A549 (cell line): ENCODE results near the gene CASP3.

Experiments used
- CHD2 ChIP-seq: fragments of 150-350 bp; IDR thresholded peaks from 2 replicates; pipeline ENCODE4 v1.6.1; 2014; ENCODE audit warnings: low read length; ENCODE audit not compliant: partially characterized antibody
- CTCF ChIP-seq: fragments of >200 bp; sonication (Bioruptor Twin); formaldehyde crosslinking; IDR thresholded peaks from 3 replicates; pipeline ENCODE4 v1.5.1; 2016
- FOXS1 ChIP-seq: fragments of 250-450 bp; sonication (Bioruptor Pico); IDR thresholded peaks from 2 replicates; pipeline ENCODE4 v1.5.0; 2020; ENCODE audit warnings: mild to moderate bottlenecking, moderate library complexity
- HDAC2 ChIP-seq: fragments of 200-600 bp; sonication (generic); IDR thresholded peaks from 2 replicates; pipeline ENCODE4 v1.6.1; 2016
- JUNB ChIP-seq: fragments of >200 bp; sonication (Bioruptor Twin); formaldehyde crosslinking; IDR thresholded peaks from 2 replicates; pipeline ENCODE4 v1.6.1; 2016
- KDM1A ChIP-seq: fragments of 200-600 bp; sonication (generic); IDR thresholded peaks from 2 replicates; pipeline ENCODE4 v1.6.1; 2016; ENCODE audit warnings: low read depth, mild to moderate bottlenecking
- KDM5A ChIP-seq: fragments of 200-600 bp; sonication (generic); IDR thresholded peaks from 2 replicates; pipeline ENCODE4 v1.6.1; 2016; ENCODE audit warnings: antibody characterized with exemption, mild to moderate bottlenecking
- POLR2A ChIP-seq: IDR thresholded peaks from 2 replicates; pipeline ENCODE4 v1.6.1; 2012; ENCODE audit warnings: mild to moderate bottlenecking, low read length
- TP53 ChIP-seq: fragments of 250-450 bp; sonication (Bioruptor Pico); IDR thresholded peaks from 2 replicates; pipeline ENCODE4 v1.5.0; 2021; ENCODE audit warnings: mild to moderate bottlenecking, moderate library complexity
- ZFP36 ChIP-seq: fragments of 450-650 bp; IDR thresholded peaks from 2 replicates; pipeline ENCODE4 v1.6.1; 2014; ENCODE audit warnings: borderline replicate concordance; ENCODE audit not compliant: partially characterized antibody
- TF ChIP-seq, protein P1 (sequence below): IDR thresholded peaks from 2 replicates; pipeline ENCODE4 v1.6.1; 2012; ENCODE audit warnings: low read depth, borderline replicate concordance

GRCh38 chr4:184636144-184636543, 13.1 kb downstream of the CASP3 start:
- no peak for TF ChIP-seq TP53 (CRISPR knock-in tag)
- TF ChIP-seq, protein P1, sequence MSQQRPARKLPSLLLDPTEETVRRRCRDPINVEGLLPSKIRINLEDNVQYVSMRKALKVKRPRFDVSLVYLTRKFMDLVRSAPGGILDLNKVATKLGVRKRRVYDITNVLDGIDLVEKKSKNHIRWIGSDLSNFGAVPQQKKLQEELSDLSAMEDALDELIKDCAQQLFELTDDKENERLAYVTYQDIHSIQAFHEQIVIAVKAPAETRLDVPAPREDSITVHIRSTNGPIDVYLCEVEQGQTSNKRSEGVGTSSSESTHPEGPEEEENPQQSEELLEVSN: no peak
- no peak for TF ChIP-seq KDM5A
- TF ChIP-seq HDAC2: no peak
- TF ChIP-seq ZFP36: no peak
- TF ChIP-seq CTCF: no peak
- no peak for TF ChIP-seq KDM1A
- TF ChIP-seq CHD2: no peak
- no peak for TF ChIP-seq POLR2A
- no peak for TF ChIP-seq JUNB
- TF ChIP-seq FOXS1 (CRISPR knock-in tag): no peak
